IMR-90 (cell line): Measurements from ENCODE around the gene FBN1. TPM values are rescaled to one million over a fixed set of nuclear protein-coding genes. Genes with fewer than 3 reads are reported as not detected.

Source experiments
- ATAC-seq: fragments of 200-7000 bp; cut with Tn5 transposase; 2 replicates; pipeline ENCODE4 v1.9.1; 2020; ENCODE audit warnings: low read depth, mild to moderate bottlenecking, moderate library complexity
- BruUV-seq: library from RNA; stranded (reverse); fragments of 400-500 nt; replicated peaks from 2 replicates; lab custom pipeline; 2021; lab: Mats Ljungman, UMichigan
- CTCF ChIA-PET: fragments of 300-600 bp; formaldehyde crosslinking; extraction: SDS; loops from one replicate; lab custom pipeline; 2021; ENCODE audit warnings: antibody characterized with exemption; lab: Yijun Ruan, JAX
- POLR2A ChIA-PET: fragments of 300-600 bp; sonication (Branson Sonifier 250); formaldehyde crosslinking; loops from one replicate; lab custom pipeline; 2022; ENCODE audit warnings: antibody characterized with exemption; ENCODE audit not compliant: unreplicated experiment; lab: Charles Lee
- DNase-seq: peaks from one replicate; pipeline ENCODE4 v3.0.0; 2013
- H2AFZ ChIP-seq: replicated peaks from 2 replicates; pipeline ENCODE3; 2013; ENCODE audit warnings: low read length, mild to moderate bottlenecking; ENCODE audit not compliant: poor library complexity
- H2AK5ac ChIP-seq: 2 replicates; pipeline ENCODE4 v1.6.1; 2013; ENCODE audit warnings: low read depth, low read length, inconsistent platforms
- H2AK9ac ChIP-seq: replicated peaks from 2 replicates; pipeline ENCODE3; 2013; ENCODE audit warnings: mild to moderate bottlenecking, low read depth, low read length, moderate library complexity; ENCODE audit not compliant: poor library complexity
- H2BK120ac ChIP-seq: 2 replicates; pipeline ENCODE4 v1.6.1; 2013; ENCODE audit warnings: low read depth, low read length, inconsistent platforms
- H2BK15ac ChIP-seq: 3 replicates; pipeline ENCODE4 v1.6.1; 2013; ENCODE audit warnings: low read depth, low read length, inconsistent platforms
- H2BK20ac ChIP-seq: 2 replicates; pipeline ENCODE4 v1.6.1; 2013; ENCODE audit warnings: low read depth, mild to moderate bottlenecking, inconsistent platforms, low read length, moderate library complexity
- H2BK5ac ChIP-seq: 2 replicates; pipeline ENCODE4 v1.6.1; 2013; ENCODE audit warnings: mild to moderate bottlenecking, low read depth, low read length, inconsistent platforms; ENCODE audit not compliant: poor library complexity, severe bottlenecking
- H3K14ac ChIP-seq: replicated peaks from 2 replicates; pipeline ENCODE4 v1.6.1; 2013; ENCODE audit warnings: low read depth, low read length, inconsistent platforms
- H3K18ac ChIP-seq: 2 replicates; pipeline ENCODE4 v1.6.1; 2013; ENCODE audit warnings: low read depth, low read length, control low read depth
- H3K23ac ChIP-seq: 2 replicates; pipeline ENCODE4 v1.6.1; 2013; ENCODE audit warnings: low read depth, low read length, inconsistent platforms
- H3K27ac ChIP-seq: 2 replicates; pipeline ENCODE4 v1.5.1; 2013; ENCODE audit warnings: mild to moderate bottlenecking, control low read depth, low read length; ENCODE audit not compliant: insufficient read depth
- H3K27me3 ChIP-seq: 2 replicates; pipeline ENCODE4 v1.6.1; 2013; ENCODE audit warnings: low read length; ENCODE audit not compliant: control insufficient read depth, insufficient read depth
- H3K36me3 ChIP-seq: 2 replicates; pipeline ENCODE4 v1.6.1; 2013; ENCODE audit warnings: low read length, mixed read lengths; ENCODE audit not compliant: control insufficient read depth, insufficient read depth
- H3K4ac ChIP-seq: 2 replicates; pipeline ENCODE4 v1.6.1; 2013; ENCODE audit warnings: low read depth, low read length, inconsistent platforms
- H3K4me1 ChIP-seq: 2 replicates; pipeline ENCODE4 v1.6.1; 2013; ENCODE audit warnings: low read length, mixed read lengths; ENCODE audit not compliant: control insufficient read depth, insufficient read depth
- H3K4me2 ChIP-seq: 2 replicates; pipeline ENCODE4 v1.6.1; 2013; ENCODE audit warnings: low read depth, mild to moderate bottlenecking, control low read depth, low read length, moderate library complexity
- H3K4me3 ChIP-seq: 2 replicates; pipeline ENCODE4 v1.5.1; 2013; ENCODE audit warnings: low read depth, mild to moderate bottlenecking, control low read depth, low read length, moderate library complexity; ENCODE audit not compliant: insufficient read depth
- H3K56ac ChIP-seq: 2 replicates; pipeline ENCODE4 v1.6.1; 2013; ENCODE audit warnings: low read length, inconsistent platforms; ENCODE audit not compliant: insufficient read depth; ENCODE audit errors: extremely low read depth
- H3K79me1 ChIP-seq, 2 experiments: 2 replicates each; pipeline ENCODE4 v1.6.1; 2013; ENCODE audit warnings: low read length in 2 of 2, inconsistent platforms in 1 of 2, low read depth in 1 of 2
- H3K9ac ChIP-seq: 2 replicates; pipeline ENCODE4 v1.6.1; 2013; ENCODE audit warnings: low read depth, low read length, control low read depth
- H3K9me1 ChIP-seq: 2 replicates; pipeline ENCODE4 v1.6.1; 2013; ENCODE audit warnings: low read length, inconsistent platforms; ENCODE audit not compliant: insufficient read depth
- H3K9me3 ChIP-seq: 2 replicates; pipeline ENCODE4 v1.6.1; 2013; ENCODE audit warnings: low read length; ENCODE audit not compliant: control insufficient read depth, insufficient read depth
- H4K20me1 ChIP-seq: 2 replicates; pipeline ENCODE4 v1.6.1; 2013; ENCODE audit warnings: low read length, inconsistent platforms; ENCODE audit not compliant: insufficient read depth
- H4K5ac ChIP-seq: 2 replicates; pipeline ENCODE4 v1.6.1; 2013; ENCODE audit warnings: mild to moderate bottlenecking, low read depth, low read length, control low read depth
- H4K8ac ChIP-seq, 2 experiments: 2 replicates each; pipeline ENCODE4 v1.6.1; 2013; ENCODE audit warnings: low read depth in 2 of 2, low read length in 2 of 2, control low read depth in 1 of 2, inconsistent platforms in 1 of 2
- H4K91ac ChIP-seq: 2 replicates; pipeline ENCODE4 v1.6.1; 2013; ENCODE audit warnings: low read depth, low read length, inconsistent platforms; ENCODE audit not compliant: insufficient read depth
- MAFK ChIP-seq: IDR thresholded peaks from 2 replicates; pipeline ENCODE4 v1.6.1; 2012; ENCODE audit warnings: low read depth, low read length, improper control_type of control experiment
- MAZ ChIP-seq: IDR thresholded peaks from 2 replicates; pipeline ENCODE4 v1.6.1; 2012; ENCODE audit warnings: low read depth, mild to moderate bottlenecking, low read length, improper control_type of control experiment, moderate library complexity, borderline replicate concordance
- RFX5 ChIP-seq: IDR thresholded peaks from 2 replicates; pipeline ENCODE4 v1.8.0; 2012; ENCODE audit warnings: low read depth, mild to moderate bottlenecking, low read length, moderate library complexity
- WGBS, 2 experiments: methylation state at CpG; one replicate each; pipeline versions ENCODE4 v1.1.5 to v1.1.7; 2013; ENCODE audit warnings: missing lambda C conversion rate in 2 of 2; ENCODE audit not compliant: insufficient read length in 1 of 2; ENCODE audit errors: extremely low coverage in 2 of 2; 5-methylcytosine and 5-hydroxymethylcytosine counted together
- dilution Hi-C: fragments of 300-500 bp; cut with HindIII; formaldehyde crosslinking; loops from one replicate; pipeline ENCODE4 v1.14.3; 2018; ENCODE audit warnings: low sequenced_read_pairs; ENCODE audit not compliant: unreplicated experiment
- in situ Hi-C: fragments of 300-500 bp; cut with MboI; formaldehyde crosslinking; loops from 3 replicates; pipeline ENCODE4 v1.14.3; 2019; ENCODE audit warnings: low sequenced_read_pairs, inconsistent platforms, mixed read lengths
- intact Hi-C: fragments of 100-400 bp; cut with micrococcal nuclease; formaldehyde crosslinking; loops from 2 replicates; pipeline ENCODE4 v1.10.0; 2022
- polyA plus RNA-seq, 3 experiments: library from polyadenylated mRNA; depleted of rRNA; stranded (reverse); fragments of >200 nt; gene quantifications; 2 replicates each; pipeline ENCODE4 v1.2.3, GENCODE V29; 2012; ENCODE audit warnings: low replicate concordance in 1 of 3
- total RNA-seq: library from RNA; depleted of rRNA; stranded (reverse); fragments of >200 nt; gene quantifications from 2 replicates; pipeline ENCODE4 v1.2.3, GENCODE V29; 2012
- TF ChIP-seq, protein P1 (sequence below): conservative IDR thresholded peaks from 2 replicates; pipeline ENCODE4 v1.5.1; 2012; ENCODE audit warnings: mild to moderate bottlenecking, low read depth, low read length, improper control_type of control experiment

Gene FBN1
- total and polyA plus RNA-seq, 2 of the 4 experiments (the other 2 are of a cell fraction), result 134 to 283 TPM

DNA sequence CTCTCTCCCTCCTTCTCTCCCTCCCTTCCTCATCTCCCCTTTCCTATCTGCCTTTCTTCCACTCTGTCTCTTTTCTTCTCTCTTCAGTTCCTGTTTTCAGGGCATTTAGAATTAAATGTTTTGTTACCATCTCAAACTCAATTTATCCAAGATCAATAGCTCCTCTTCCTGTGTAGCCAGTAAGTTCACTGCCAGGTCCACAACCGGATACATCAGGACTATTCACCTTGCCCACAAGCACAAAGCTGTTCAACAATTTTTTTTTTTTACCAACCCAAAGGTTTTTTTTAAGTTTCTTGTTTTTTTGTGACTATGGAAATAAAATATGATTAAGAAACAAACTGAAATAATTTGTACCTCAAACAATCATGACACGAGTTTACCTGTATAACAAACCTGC is 26.1 kb downstream of the FBN1 start:
- CTCF ChIA-PET, result interaction anchor here (1.0 kb wide), 1 partner anchor 9 kb away, joined by 3 read pairs; no protein-coding TSS in a partner anchor
- H3K4ac ChIP-seq, result no peak overlapping the region
- no peak overlapping the region for H2AFZ ChIP-seq
- no peak overlapping the region for H2BK5ac ChIP-seq
- no TSS peak for BruUV-seq
- no peak overlapping the region for H3K4me2 ChIP-seq
- no peak overlapping the region for H4K91ac ChIP-seq
- H3K36me3 ChIP-seq, result peaks cover 6% of the 10 kb centered on the region
- no peak overlapping the region for H3K56ac ChIP-seq
- H3K18ac ChIP-seq, result no peak overlapping the region
- intact Hi-C loops, result no loop called here
- DNase-seq, result no peak
- POLR2A ChIA-PET, result no interaction called here
- H3K9ac ChIP-seq, result no peak overlapping the region
- no peak for ATAC-seq
- whole genome bisulfite sequencing, 2 experiments, result no CpG with 5 or more reads among the region's 2 CpGs
- H4K5ac ChIP-seq, result no peak overlapping the region
- H3K9me3 ChIP-seq, result no peaks in the 10 kb centered on the region
- H2AK5ac ChIP-seq, result no peak overlapping the region
- no peak overlapping the region for H2BK20ac ChIP-seq
- dilution Hi-C loops, result no loop called here
- H2BK120ac ChIP-seq, result no peak overlapping the region
- TF ChIP-seq RFX5 (no peak), MAZ (no peak), MAFK (no peak)
- TF ChIP-seq, protein P1, sequence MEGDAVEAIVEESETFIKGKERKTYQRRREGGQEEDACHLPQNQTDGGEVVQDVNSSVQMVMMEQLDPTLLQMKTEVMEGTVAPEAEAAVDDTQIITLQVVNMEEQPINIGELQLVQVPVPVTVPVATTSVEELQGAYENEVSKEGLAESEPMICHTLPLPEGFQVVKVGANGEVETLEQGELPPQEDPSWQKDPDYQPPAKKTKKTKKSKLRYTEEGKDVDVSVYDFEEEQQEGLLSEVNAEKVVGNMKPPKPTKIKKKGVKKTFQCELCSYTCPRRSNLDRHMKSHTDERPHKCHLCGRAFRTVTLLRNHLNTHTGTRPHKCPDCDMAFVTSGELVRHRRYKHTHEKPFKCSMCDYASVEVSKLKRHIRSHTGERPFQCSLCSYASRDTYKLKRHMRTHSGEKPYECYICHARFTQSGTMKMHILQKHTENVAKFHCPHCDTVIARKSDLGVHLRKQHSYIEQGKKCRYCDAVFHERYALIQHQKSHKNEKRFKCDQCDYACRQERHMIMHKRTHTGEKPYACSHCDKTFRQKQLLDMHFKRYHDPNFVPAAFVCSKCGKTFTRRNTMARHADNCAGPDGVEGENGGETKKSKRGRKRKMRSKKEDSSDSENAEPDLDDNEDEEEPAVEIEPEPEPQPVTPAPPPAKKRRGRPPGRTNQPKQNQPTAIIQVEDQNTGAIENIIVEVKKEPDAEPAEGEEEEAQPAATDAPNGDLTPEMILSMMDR, result no peak
- peaks cover 17% of the 10 kb centered on the region for H3K9me1 ChIP-seq
- no peak overlapping the region; a peak in 1 of 4 replicates for H4K8ac ChIP-seq
- no peak overlapping the region for H3K14ac ChIP-seq
- H4K20me1 ChIP-seq, result peaks cover 29% of the 10 kb centered on the region; the same call in 1 of the 2 replicates
- H3K27ac ChIP-seq, result no peak overlapping the region
- no peak overlapping the region for H2AK9ac ChIP-seq
- no peaks in the 10 kb centered on the region for H3K27me3 ChIP-seq
- H3K79me1 ChIP-seq, result peaks cover 29 to 80% of the 10 kb centered on the region in 2 experiments
- H3K23ac ChIP-seq, result no peak overlapping the region
- no peak overlapping the region for H3K4me3 ChIP-seq
- peaks cover 12% of the 10 kb centered on the region for H3K4me1 ChIP-seq
- no peak overlapping the region for H2BK15ac ChIP-seq
- in situ Hi-C loops, result no loop called here
